HepG2 (cell line): ENCODE measurements around the gene CCDC144A. TPM values are rescaled to one million over a fixed set of nuclear protein-coding genes. Genes with fewer than 3 reads are reported as not detected.
"Not testable (repeated sequence)": the region's sequence is repeated elsewhere in the genome, so short reads cannot be mapped to it uniquely, and the experiment has no call there.

Source experiments
- ATAC-seq: fragments of 200-7000 bp; cut with Tn5 transposase; 3 replicates; pipeline ENCODE4 v1.9.1; 2020; ENCODE audit warnings: mild to moderate bottlenecking, moderate library complexity
- BruUV-seq: library from RNA; stranded (reverse); fragments of 400-500 nt; replicated peaks from 2 replicates; lab custom pipeline; 2021; lab: Mats Ljungman, UMichigan
- CTCF ChIA-PET: fragments of 300-600 bp; formaldehyde crosslinking; extraction: SDS; loops from one replicate; lab custom pipeline; 2021; ENCODE audit warnings: low total read pairs, inconsistent platforms, low intra/inter-chr PET ratio; lab: Yijun Ruan, JAX
- POLR2A ChIA-PET: fragments of 350-600 bp; sonication (Branson Sonifier 250); formaldehyde crosslinking; loops from one replicate; lab custom pipeline; 2020; ENCODE audit warnings: antibody characterized with exemption, inconsistent platforms; lab: Yijun Ruan, JAX
- DNase-seq: peaks from one replicate; pipeline ENCODE4 v3.0.0-alpha.2; 2015; ENCODE audit warnings: low spot score
- FAIRE-seq: peaks from 3 replicates; lab custom pipeline; 2011; peaks lifted over from hg19 to GRCh38; lab: Jason Lieb, UNC
- H2AFZ ChIP-seq: one replicate; pipeline ENCODE4 v1.6.1; 2011; ENCODE audit warnings: low read length, inconsistent platforms
- H3K27ac ChIP-seq: fragments of 300-600 bp; 3 replicates; pipeline ENCODE4 v1.8.0; 2011; ENCODE audit warnings: mixed run types, mild to moderate bottlenecking, mixed read lengths, low read length, inconsistent platforms; ENCODE audit not compliant: insufficient read depth; ENCODE audit errors: extremely low read length
- H3K27me3 ChIP-seq, 2 experiments: fragments of 200-600 bp in 1 of 2; 2 replicates in 1 of 2; 3 replicates in 1 of 2; pipeline versions ENCODE4 v1.6.0 to v1.8.0; 2011; ENCODE audit warnings: low read length in 2 of 2, mild to moderate bottlenecking in 2 of 2, moderate library complexity in 2 of 2, inconsistent platforms in 1 of 2; ENCODE audit not compliant: insufficient read depth in 2 of 2, control insufficient read depth in 1 of 2
- H3K36me3 ChIP-seq, 2 experiments: fragments of 200-600 bp in 1 of 2; replicated peaks in 1 of 2; 2 replicates in 1 of 2; 3 replicates in 1 of 2; pipeline versions ENCODE4 v1.5.1 to v1.8.0; 2011; ENCODE audit warnings: low read length in 2 of 2, inconsistent platforms in 1 of 2; ENCODE audit not compliant: insufficient read depth in 2 of 2, control insufficient read depth in 1 of 2
- H3K4me1 ChIP-seq: 2 replicates; pipeline ENCODE4 v1.5.1; 2012; ENCODE audit warnings: low read length, inconsistent platforms; ENCODE audit not compliant: insufficient read depth
- H3K4me2 ChIP-seq: 2 replicates; pipeline ENCODE4 v1.6.0; 2011; ENCODE audit warnings: low read depth, low read length, inconsistent platforms
- H3K4me3 ChIP-seq, 3 experiments: fragments of 200-600 bp in 1 of 3; sonication (generic), shearing (Covaris generic) in 1 of 3; replicated peaks in 1 of 3; 2 replicates each; pipeline ENCODE4 v1.5.1; 2011 to 2016; ENCODE audit warnings: low read length in 3 of 3, inconsistent platforms in 2 of 3, low read depth in 2 of 3, mild to moderate bottlenecking in 2 of 3, control low read depth in 1 of 3, mixed read lengths in 1 of 3; ENCODE audit not compliant: insufficient read depth in 1 of 3
- H3K79me2 ChIP-seq: one replicate; pipeline ENCODE4 v1.6.1; 2011; ENCODE audit warnings: low read length, inconsistent platforms; ENCODE audit not compliant: insufficient read depth
- H3K9ac ChIP-seq: 2 replicates; pipeline ENCODE4 v1.6.0; 2011; ENCODE audit warnings: mild to moderate bottlenecking, low read depth, low read length, inconsistent platforms; ENCODE audit not compliant: insufficient read depth
- H3K9me3 ChIP-seq: 2 replicates; pipeline ENCODE4 v1.5.1; 2012; ENCODE audit warnings: mild to moderate bottlenecking, low read length
- H4K20me1 ChIP-seq: 2 replicates; pipeline ENCODE4 v1.6.0; 2011; ENCODE audit warnings: inconsistent platforms, mild to moderate bottlenecking, low read length, moderate library complexity; ENCODE audit not compliant: insufficient read depth
- CCDC6 ChIP-seq: sonication (generic); formaldehyde crosslinking; IDR thresholded peaks from 2 replicates; pipeline ENCODE4 v1.8.1; 2022; ENCODE audit warnings: mild to moderate bottlenecking, missing genetic modification reagents, moderate library complexity
- GATA4 ChIP-seq: sonication (generic); IDR thresholded peaks from 2 replicates; pipeline ENCODE4 v1.6.1; 2016; ENCODE audit warnings: antibody characterized with exemption, low read depth, borderline replicate concordance
- MNT ChIP-seq: fragments of 450-650 bp; IDR thresholded peaks from 2 replicates; pipeline ENCODE4 v1.6.1; 2016
- REPIN1 ChIP-seq: sonication (generic); formaldehyde crosslinking; IDR thresholded peaks from 2 replicates; pipeline ENCODE4 v1.8.0; 2022; ENCODE audit warnings: missing genetic modification reagents, low read depth, mild to moderate bottlenecking, borderline replicate concordance
- TGIF2 ChIP-seq: IDR thresholded peaks from 2 replicates; pipeline ENCODE4 v1.6.1; 2016; ENCODE audit warnings: control low read depth, missing compliant biosample characterization
- THAP8 ChIP-seq: sonication (generic); formaldehyde crosslinking; IDR thresholded peaks from 2 replicates; pipeline ENCODE4 v1.5.1; 2020; ENCODE audit warnings: missing genetic modification reagents, mild to moderate bottlenecking, borderline replicate concordance
- ZBTB20 ChIP-seq: sonication (generic); formaldehyde crosslinking; IDR thresholded peaks from 2 replicates; pipeline ENCODE4 v1.8.1; 2023; ENCODE audit warnings: missing genetic modification reagents, low read depth, mild to moderate bottlenecking, borderline replicate concordance
- ZNF138 ChIP-seq: sonication (generic); formaldehyde crosslinking; IDR thresholded peaks from 2 replicates; pipeline ENCODE4 v1.5.0; 2020; ENCODE audit warnings: mild to moderate bottlenecking, low read depth, missing genetic modification reagents
- WGBS: methylation state at CpG from one replicate; pipeline ENCODE4 v1.1.6; 2017; ENCODE audit warnings: low lambda C conversion rate; 5-methylcytosine and 5-hydroxymethylcytosine counted together
- in situ Hi-C: cut with HindIII; loops from 2 replicates; pipeline ENCODE4 v1.10.0; 2017; ENCODE audit warnings: low pct_unique_long_range_greater_than_20kb; ENCODE audit not compliant: extremely low pct_ligation_motif_present
- intact Hi-C: fragments of 100-400 bp; cut with micrococcal nuclease; formaldehyde crosslinking; loops from one replicate; pipeline ENCODE4 v1.10.0; 2022; ENCODE audit not compliant: unreplicated experiment
- polyA plus RNA-seq, 8 experiments: library from polyadenylated mRNA; depleted of rRNA in 3 of 8; stranded (reverse) in 7 of 8; unstranded in 1 of 8; fragments of >200 nt; fragmentation: Illumina TruSeq in 4 of 8; extraction: Trizol in 4 of 8; gene quantifications; 2 replicates each; pipeline versions ENCODE4 v1.2.1 to v1.2.3, GENCODE V29; 2011 to 2016; ENCODE audit warnings: low read depth in 4 of 8, missing spikeins in 1 of 8, mixed read lengths in 1 of 8; ENCODE audit not compliant: insufficient read depth in 1 of 8
- total RNA-seq, 5 experiments: library from RNA; depleted of rRNA; stranded (reverse); fragments of >200 nt; fragmentation: Illumina TruSeq; extraction: Trizol; gene quantifications; 2 replicates each; pipeline ENCODE4 v1.2.3, GENCODE V29; 2016; ENCODE audit warnings: low read depth in 1 of 5

CCDC144A gene
- total and polyA plus RNA-seq, 2 of the 13 experiments (the other 11 are each of a cell fraction or from before 2014, with no cell fraction given), result 0.09 TPM; not detected in 1

- TF ChIP-seq MNT (no peak), CCDC6 (CRISPR knock-in tag) (no peak), ZNF138 (no peak), THAP8 (CRISPR knock-in tag) (no peak), GATA4 (no peak), REPIN1 (CRISPR knock-in tag) (no peak), ZBTB20 (CRISPR knock-in tag) (no peak), TGIF2 (no peak)
These were observed 127.2 kb downstream of the CCDC144A start (continued) for GRCh38 chr17:16817201-16817600.

DNA sequence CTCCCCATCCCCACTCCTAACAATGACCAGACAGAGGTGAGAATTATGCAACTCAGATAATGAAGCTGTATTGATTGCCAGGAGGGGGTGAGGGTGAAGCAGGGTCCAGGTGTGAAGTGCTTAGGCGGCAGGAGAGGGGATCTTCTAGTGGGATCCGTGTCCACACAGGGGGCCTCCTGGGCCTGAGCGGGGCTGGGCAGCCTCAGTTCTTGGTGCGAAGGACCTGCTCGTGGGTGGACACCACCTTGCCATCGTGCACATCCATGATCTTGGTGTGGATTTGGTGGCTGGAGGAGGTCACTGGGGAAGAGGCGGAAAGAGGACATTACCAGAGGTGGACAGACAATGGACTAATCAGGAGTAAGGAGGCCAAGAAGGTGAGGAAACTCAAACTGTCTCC, 127.9 kb downstream of the CCDC144A start:
- ATAC-seq, DNase-seq, H4K20me1 ChIP-seq, H3K79me2 ChIP-seq, H3K27ac ChIP-seq, H3K9ac ChIP-seq, CTCF ChIA-PET, BruUV-seq, H3K4me3 ChIP-seq, in situ Hi-C loops, H3K27me3 ChIP-seq, H3K4me1 ChIP-seq, intact Hi-C loops, H2AFZ ChIP-seq, POLR2A ChIA-PET, H3K9me3 ChIP-seq, H3K36me3 ChIP-seq, H3K4me2 ChIP-seq, FAIRE-seq: not testable (repeated sequence)
- no CpG with 5 or more reads among the region's 7 CpGs for WGBS
